Stimulated activated memory B cell treated with anti-CD40 and anti-IgM and Interleukin-4, amounts not matched to agents 10 μg/mL and 1 μg/mL and 100 μg/mL, for 72 hours (primary cell): ENCODE data around the gene DAB2.
A peak's percentile ranks its signal among the peaks of the same experiment; 100 is the strongest.
"Not testable (repeated sequence)": the region's sequence is repeated elsewhere in the genome, so short reads cannot be mapped to it uniquely, and the experiment has no call there.

Source experiments
- ATAC-seq: fragments of 150-1000 bp; cut with Tn5 transposase; 2 replicates; pipeline ENCODE4 v1.10.0; 2021
- H3K27ac Mint-ChIP-seq: one replicate; pipeline ENCODE4 v1.8.0; 2022; ENCODE audit warnings: mild to moderate bottlenecking, mixed read lengths
- H3K27me3 Mint-ChIP-seq: one replicate; pipeline ENCODE4 v1.8.0; 2022; ENCODE audit warnings: mixed read lengths
- H3K36me3 Mint-ChIP-seq: one replicate; pipeline ENCODE4 v1.8.0; 2022; ENCODE audit warnings: mixed read lengths
- H3K4me1 Mint-ChIP-seq: one replicate; pipeline ENCODE4 v1.8.0; 2022; ENCODE audit warnings: mixed read lengths
- H3K4me3 Mint-ChIP-seq: one replicate; pipeline ENCODE4 v1.8.0; 2022; ENCODE audit warnings: mild to moderate bottlenecking, moderate library complexity, mixed read lengths
- H3K9me3 Mint-ChIP-seq: one replicate; pipeline ENCODE4 v1.8.0; 2022; ENCODE audit warnings: mixed read lengths

DAB2 gene

DNA sequence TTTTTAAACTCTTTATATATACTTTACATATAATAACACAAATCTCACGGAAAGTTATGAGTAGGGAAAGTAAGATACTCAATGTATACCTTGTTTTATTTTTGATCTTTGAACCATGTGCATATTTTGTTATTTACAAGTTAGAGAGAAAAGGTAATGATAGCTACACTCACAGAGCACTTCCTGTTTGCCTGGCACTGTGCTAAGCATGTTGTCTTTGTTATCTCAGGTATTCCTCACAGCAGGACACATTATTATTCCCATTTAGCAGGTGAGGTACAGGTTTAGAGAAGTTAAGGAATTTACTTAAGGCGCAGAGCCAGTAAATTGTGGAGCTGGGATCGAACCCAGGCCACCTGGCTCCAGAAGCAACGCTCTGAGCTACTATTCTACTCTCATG, 63.5 kb downstream of the DAB2 start:
- Mint-ChIP-seq H3K36me3 (no peaks in the 10 kb centered on the region), H3K27ac (no peak overlapping the region), H3K9me3 (peaks cover 3% of the 10 kb centered on the region), H3K4me1 (peaks cover 9% of the 10 kb centered on the region), H3K4me3 (no peak overlapping the region), H3K27me3 (peaks cover 19% of the 10 kb centered on the region)
- ATAC-seq, result no peak

DNA sequence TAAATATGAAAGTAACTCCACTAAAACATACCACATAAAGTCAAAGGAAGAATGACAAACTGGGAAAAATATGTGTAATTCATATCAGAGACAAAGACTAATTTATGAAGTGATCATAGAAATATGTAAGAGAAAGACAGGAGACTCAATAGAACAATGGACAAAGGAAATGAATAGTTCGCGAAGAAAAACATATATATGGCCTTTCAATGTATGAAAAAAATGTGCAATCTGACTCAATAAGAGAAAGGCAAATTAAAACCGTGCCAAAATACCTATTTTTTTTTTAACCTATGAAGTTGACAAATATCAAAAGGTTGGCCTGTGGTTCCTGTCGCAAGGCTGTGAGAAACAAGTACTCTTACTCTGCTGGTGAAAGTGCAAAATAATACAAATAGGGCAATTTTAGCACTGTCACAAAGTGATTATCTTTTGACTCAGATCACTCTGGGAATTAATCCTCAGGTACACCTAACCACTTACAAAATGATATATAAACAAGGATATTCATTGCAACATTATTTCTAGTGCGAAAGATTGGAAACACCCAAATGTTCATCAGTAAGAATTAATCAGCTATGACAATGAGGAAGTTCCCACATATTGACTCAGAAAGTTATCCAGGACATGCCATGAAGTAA, 64.2 kb downstream of the DAB2 start:
- ATAC-seq, result no peak
- Mint-ChIP-seq H3K9me3 (peaks cover 3% of the 10 kb centered on the region), H3K4me3 (no peak overlapping the region), H3K36me3 (no peaks in the 10 kb centered on the region), H3K27ac (no peak overlapping the region), H3K27me3 (peaks cover 19% of the 10 kb centered on the region), H3K4me1 (peaks cover 9% of the 10 kb centered on the region)

- peaks cover 6% of the 10 kb centered on the region for H3K36me3 Mint-ChIP-seq
- H3K4me3 Mint-ChIP-seq, result no peak overlapping the region
- H3K4me1 Mint-ChIP-seq, result peaks cover 15% of the 10 kb centered on the region
- H3K27me3 Mint-ChIP-seq, result peaks cover 19% of the 10 kb centered on the region
- no peak for ATAC-seq
- peaks cover 16% of the 10 kb centered on the region for H3K9me3 Mint-ChIP-seq
- H3K27ac Mint-ChIP-seq, result no peak overlapping the region
Observed at GRCh38 chr5:39356263-39356662, 68.5 kb downstream of the DAB2 start.

DNA sequence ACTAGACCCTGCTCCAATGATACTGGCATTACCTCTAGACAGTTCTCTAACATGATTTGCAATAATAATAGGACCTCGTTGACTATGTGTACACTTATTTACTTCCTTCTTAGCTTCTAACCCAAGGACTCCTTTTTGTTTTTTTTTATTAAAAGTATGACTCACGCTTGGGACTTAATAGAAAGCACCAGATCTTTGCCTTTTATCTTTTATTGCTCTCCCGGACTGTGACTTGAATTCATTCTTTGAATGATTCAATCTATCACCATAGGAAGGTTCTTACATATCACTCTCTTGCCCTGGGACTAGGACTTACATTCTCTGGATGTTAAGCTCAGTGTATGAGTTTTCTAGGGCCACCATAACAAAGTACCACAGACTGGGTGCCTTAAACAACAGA, 69.5 kb downstream of the DAB2 start:
- peaks cover 19% of the 10 kb centered on the region for H3K27me3 Mint-ChIP-seq
- ATAC-seq, result no peak
- peaks cover 16% of the 10 kb centered on the region for H3K9me3 Mint-ChIP-seq
- no peak overlapping the region for H3K4me3 Mint-ChIP-seq
- no peak overlapping the region for H3K27ac Mint-ChIP-seq
- peaks cover 6% of the 10 kb centered on the region for H3K36me3 Mint-ChIP-seq
- peaks cover 6% of the 10 kb centered on the region for H3K4me1 Mint-ChIP-seq

DNA sequence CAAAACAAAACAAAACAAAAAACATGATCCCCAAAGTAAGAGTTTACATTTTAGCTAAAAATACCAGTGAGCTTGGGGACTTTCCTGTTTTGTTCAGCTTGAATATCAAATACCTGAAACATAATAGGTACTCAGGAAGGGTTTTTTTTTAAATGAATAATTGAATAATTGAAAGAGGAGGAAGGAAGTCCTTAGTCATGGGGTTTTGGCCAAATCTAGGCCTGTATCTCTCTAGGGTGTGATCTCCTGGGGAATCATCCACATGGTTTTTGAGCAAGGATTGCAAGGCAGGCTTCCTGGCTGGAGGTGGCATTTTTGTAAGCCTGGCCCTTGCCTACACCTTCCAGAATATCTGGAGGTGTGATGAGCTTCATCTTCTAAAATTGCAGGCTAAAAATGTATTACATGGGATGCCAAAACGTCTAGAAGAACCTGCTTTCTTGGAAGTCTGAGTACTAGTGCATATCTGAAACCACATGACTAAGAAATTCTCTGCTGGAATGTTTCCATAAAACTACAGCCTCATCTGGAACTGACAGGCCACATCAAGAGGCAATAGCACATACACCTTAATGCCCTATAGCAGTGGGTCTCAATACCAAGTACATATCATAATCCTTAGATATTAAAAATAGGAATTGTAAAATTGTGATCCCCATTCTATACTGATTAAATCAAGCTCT, 70.9 kb downstream of the DAB2 start:
- H3K4me3 Mint-ChIP-seq, result no peak overlapping the region
- peaks cover 5% of the 10 kb centered on the region for H3K4me1 Mint-ChIP-seq
- no peak overlapping the region for H3K27ac Mint-ChIP-seq
- peaks cover 21% of the 10 kb centered on the region for H3K9me3 Mint-ChIP-seq
- ATAC-seq, result peak; percentile 16
- peaks cover 11% of the 10 kb centered on the region for H3K27me3 Mint-ChIP-seq
- peaks cover 6% of the 10 kb centered on the region for H3K36me3 Mint-ChIP-seq

DNA sequence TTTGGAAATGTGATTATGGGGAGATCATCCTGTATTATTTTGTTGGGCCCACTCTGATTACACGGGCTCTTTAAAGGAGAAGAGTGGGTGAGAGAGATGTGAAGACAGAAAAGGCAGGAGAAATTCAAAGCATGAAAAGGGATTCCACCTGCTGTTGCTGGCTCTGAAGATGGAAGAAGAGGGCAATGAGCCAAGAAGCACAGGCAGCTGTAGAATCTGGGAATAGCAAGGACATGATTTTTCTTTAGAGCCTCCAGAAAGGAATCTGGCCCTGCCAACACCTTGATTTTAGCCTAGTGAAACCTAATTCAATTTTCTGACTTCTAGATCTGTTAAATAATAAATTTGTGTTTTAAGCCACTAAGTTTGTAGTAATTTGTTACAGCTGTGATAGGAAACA, 71.8 kb downstream of the DAB2 start:
- H3K27me3 Mint-ChIP-seq, result peaks cover 4% of the 10 kb centered on the region
- no peak for ATAC-seq
- no peak overlapping the region for H3K27ac Mint-ChIP-seq
- peaks cover 5% of the 10 kb centered on the region for H3K4me1 Mint-ChIP-seq
- peaks cover 6% of the 10 kb centered on the region for H3K36me3 Mint-ChIP-seq
- peaks cover 21% of the 10 kb centered on the region for H3K9me3 Mint-ChIP-seq
- H3K4me3 Mint-ChIP-seq, result no peak overlapping the region

GRCh38 chr5:39352170-39352569, 72.6 kb downstream of the DAB2 start:
- Mint-ChIP-seq H3K27ac (no peak overlapping the region), H3K36me3 (peaks cover 6% of the 10 kb centered on the region), H3K9me3 (peaks cover 21% of the 10 kb centered on the region), H3K4me1 (peaks cover 5% of the 10 kb centered on the region), H3K4me3 (no peak overlapping the region), H3K27me3 (no peaks in the 10 kb centered on the region)
- ATAC-seq, result no peak

DNA sequence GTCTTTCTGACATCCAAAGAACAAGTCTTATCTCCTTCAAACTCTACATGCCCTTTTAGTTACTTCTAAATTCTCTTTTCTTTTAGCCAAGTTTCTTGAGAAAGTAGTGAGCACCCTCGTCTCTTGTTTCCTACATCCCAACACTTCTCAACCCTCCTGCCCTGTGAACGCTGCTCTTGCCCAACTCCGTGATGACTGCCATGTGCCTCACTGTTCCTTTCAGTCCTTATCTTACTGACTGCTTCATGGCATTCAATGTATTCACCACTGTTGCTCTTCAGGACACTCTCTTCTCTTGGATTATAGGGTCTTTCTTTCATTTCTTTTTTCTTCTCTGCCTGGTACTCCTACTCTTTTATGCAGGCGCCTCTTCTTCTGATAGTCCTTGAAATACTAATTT, 75.3 kb downstream of the DAB2 start:
- ATAC-seq, result no peak
- H3K36me3 Mint-ChIP-seq, result peaks cover 6% of the 10 kb centered on the region
- no peak overlapping the region for H3K4me3 Mint-ChIP-seq
- no peak overlapping the region for H3K27ac Mint-ChIP-seq
- H3K4me1 Mint-ChIP-seq, result peaks cover 5% of the 10 kb centered on the region
- peaks cover 10% of the 10 kb centered on the region for H3K27me3 Mint-ChIP-seq
- H3K9me3 Mint-ChIP-seq, result peaks cover 21% of the 10 kb centered on the region

DNA sequence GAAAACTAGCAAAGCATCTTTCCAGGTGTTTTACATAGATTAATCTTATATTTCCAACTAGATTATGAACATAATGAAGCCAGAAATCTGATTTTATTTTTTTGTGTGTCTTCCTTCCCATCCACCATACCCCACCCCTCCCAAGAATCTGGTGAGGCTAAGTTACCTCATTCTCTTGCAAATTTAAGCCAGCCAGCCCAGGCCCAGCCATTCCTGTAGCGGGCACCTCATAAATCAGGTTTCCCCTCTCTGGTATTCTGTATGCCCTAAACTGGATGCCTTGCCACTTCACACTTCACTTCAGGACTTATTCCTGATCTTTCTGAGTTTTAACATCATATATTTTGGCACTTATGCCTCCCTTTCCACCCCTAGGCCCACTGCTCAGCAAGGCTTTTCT, 82.3 kb downstream of the DAB2 start:
- no peak for ATAC-seq
- no peak overlapping the region for H3K4me3 Mint-ChIP-seq
- H3K4me1 Mint-ChIP-seq, result peaks cover 5% of the 10 kb centered on the region
- peaks cover 53% of the 10 kb centered on the region for H3K27me3 Mint-ChIP-seq
- H3K36me3 Mint-ChIP-seq, result no peaks in the 10 kb centered on the region
- H3K27ac Mint-ChIP-seq, result no peak overlapping the region
- H3K9me3 Mint-ChIP-seq, result no peaks in the 10 kb centered on the region

- no peak overlapping the region for H3K27ac Mint-ChIP-seq
- H3K4me1 Mint-ChIP-seq, result peaks cover 9% of the 10 kb centered on the region
- no peak overlapping the region for H3K4me3 Mint-ChIP-seq
- H3K9me3 Mint-ChIP-seq, result no peaks in the 10 kb centered on the region
- ATAC-seq, result no peak
- H3K36me3 Mint-ChIP-seq, result no peaks in the 10 kb centered on the region
- H3K27me3 Mint-ChIP-seq, result peaks cover 53% of the 10 kb centered on the region
Observed at GRCh38 chr5:39341896-39342295, 82.9 kb downstream of the DAB2 start.

DNA sequence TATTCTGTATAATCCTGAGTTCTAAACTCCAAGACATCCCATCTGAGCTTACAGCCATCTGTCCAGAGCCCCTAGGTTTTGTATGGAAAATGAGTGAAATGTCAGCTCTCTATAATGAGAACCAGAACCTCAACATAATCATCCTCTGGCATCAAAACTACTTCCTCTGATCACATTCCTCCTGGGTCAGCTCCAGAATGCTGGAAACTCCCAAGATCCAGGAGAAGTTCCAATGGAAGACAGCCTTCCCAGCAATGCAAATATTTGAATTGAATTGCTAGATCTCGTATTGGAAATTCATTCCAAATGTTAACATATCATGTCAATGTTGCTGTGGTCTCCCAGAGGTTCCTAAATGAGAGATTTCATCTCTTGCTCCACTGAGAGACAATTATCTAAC, 84.3 kb downstream of the DAB2 start:
- no peak for ATAC-seq
- Mint-ChIP-seq H3K4me1 (peaks cover 9% of the 10 kb centered on the region), H3K27me3 (peaks cover 53% of the 10 kb centered on the region), H3K36me3 (no peaks in the 10 kb centered on the region), H3K9me3 (no peaks in the 10 kb centered on the region), H3K4me3 (no peak overlapping the region), H3K27ac (no peak overlapping the region)

DNA sequence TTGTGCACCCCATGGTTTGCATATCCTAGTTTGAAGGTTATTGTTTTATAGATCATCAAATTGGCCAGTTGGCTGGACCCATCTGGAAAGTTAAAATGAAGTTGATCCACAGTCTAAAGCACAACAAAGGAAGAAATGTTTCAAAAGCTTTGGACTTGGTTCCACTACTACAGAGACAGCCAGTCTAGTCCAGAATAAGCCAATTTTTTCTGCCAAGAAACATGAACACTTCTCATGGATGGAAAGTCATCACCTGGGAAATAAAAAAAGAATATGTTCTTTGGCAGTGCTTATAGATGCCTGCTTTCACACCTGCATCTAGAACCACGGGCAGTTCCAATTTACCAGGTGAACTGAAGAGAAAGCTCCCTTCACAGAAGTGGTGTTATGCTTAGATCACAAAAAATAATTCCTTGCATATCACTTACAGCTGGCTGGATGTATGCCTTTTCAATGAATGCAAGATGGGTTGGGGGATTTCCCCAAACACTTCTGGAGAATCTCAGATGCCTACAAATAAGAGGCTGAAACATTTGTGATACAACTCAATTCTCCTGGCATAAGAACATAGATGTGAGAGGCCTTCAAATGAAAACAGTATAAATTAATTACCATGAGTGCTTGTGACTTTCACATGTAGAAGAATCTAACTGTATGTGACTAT, 87.4 kb downstream of the DAB2 start:
- no peak overlapping the region for H3K4me3 Mint-ChIP-seq
- ATAC-seq, result no peak
- H3K4me1 Mint-ChIP-seq, result peaks cover 9% of the 10 kb centered on the region
- no peaks in the 10 kb centered on the region for H3K36me3 Mint-ChIP-seq
- peaks cover 6% of the 10 kb centered on the region for H3K9me3 Mint-ChIP-seq
- peaks cover 26% of the 10 kb centered on the region for H3K27me3 Mint-ChIP-seq
- no peak overlapping the region for H3K27ac Mint-ChIP-seq

DNA sequence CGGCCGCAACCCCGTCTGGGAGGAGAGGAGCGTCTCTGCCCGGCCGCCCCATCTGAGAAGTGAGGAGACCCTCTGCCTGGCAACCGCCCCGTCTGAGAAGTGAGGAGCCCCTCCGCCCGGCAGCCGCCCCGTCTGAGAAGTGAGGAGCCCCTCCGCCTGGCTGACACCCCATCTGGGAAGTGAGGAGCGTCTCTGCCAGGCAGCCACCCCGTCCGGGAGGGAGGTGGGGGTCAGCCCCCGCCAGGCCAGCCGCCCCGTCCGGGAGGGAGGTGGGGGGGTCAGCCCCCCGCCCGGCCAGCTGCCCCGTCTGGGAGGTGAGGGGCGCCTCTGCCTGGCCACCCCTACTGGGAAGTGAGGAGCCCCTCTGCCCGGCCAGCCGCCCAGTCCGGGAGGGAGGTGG, 90.5 kb downstream of the DAB2 start:
- not testable (repeated sequence) for ATAC-seq, H3K4me3 Mint-ChIP-seq, H3K27ac Mint-ChIP-seq, H3K36me3 Mint-ChIP-seq, H3K9me3 Mint-ChIP-seq, H3K4me1 Mint-ChIP-seq, H3K27me3 Mint-ChIP-seq

DNA sequence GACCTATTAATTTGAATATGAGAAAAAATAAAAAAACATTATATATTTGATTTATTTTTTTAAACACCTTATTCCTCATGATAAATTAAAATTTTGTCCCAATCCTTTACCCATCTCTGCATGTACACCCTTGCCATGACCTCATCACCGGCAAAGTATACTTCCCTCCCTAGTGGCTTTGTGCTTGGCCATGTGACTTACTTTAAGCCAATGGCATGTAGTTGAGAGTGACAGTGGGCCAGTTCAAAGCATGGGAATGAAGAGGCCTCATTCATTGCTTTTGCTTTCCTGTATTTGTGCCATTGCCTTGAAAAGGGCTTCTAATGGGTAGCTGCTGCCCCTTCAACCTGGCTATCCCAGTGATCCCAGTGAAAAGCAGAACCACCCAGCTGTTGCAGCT, 91.7 kb downstream of the DAB2 start:
- H3K36me3 Mint-ChIP-seq, result no peaks in the 10 kb centered on the region
- H3K4me3 Mint-ChIP-seq, result no peak overlapping the region
- H3K9me3 Mint-ChIP-seq, result peaks cover 6% of the 10 kb centered on the region
- no peaks in the 10 kb centered on the region for H3K27me3 Mint-ChIP-seq
- H3K27ac Mint-ChIP-seq, result no peak overlapping the region
- H3K4me1 Mint-ChIP-seq, result peaks cover 9% of the 10 kb centered on the region
- no peak for ATAC-seq

GRCh38 chr5:39331861-39332381, 92.9 kb downstream of the DAB2 start:
- peaks cover 6% of the 10 kb centered on the region for H3K9me3 Mint-ChIP-seq
- H3K27me3 Mint-ChIP-seq, result no peaks in the 10 kb centered on the region
- H3K36me3 Mint-ChIP-seq, result no peaks in the 10 kb centered on the region
- no peak for ATAC-seq
- H3K27ac Mint-ChIP-seq, result no peak overlapping the region
- no peaks in the 10 kb centered on the region for H3K4me1 Mint-ChIP-seq
- H3K4me3 Mint-ChIP-seq, result no peak overlapping the region

DNA sequence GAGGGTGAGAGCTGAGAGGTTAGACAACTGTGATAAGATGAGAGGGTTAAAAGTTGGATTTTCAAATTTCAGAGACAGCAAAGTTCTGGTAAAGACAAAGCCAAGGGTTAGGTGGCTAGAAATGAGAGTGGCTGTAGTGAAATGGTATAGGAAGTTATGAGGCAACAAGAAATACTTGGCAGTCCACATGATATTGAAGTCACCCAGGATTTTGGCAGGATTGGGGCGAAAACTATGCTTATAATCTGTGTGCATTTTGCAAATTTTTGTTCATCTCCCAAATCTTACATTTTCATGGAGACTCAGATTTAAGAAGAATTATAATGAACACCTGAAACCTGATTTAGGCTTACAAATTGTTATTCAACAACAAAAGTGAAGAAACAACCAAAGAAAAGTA, 96.0 kb downstream of the DAB2 start:
- H3K27me3 Mint-ChIP-seq, result no peaks in the 10 kb centered on the region

More for the DNA sequence above, 96.0 kb downstream of the DAB2 start:
- H3K4me1 Mint-ChIP-seq, result no peaks in the 10 kb centered on the region
- H3K4me3 Mint-ChIP-seq, result no peak overlapping the region
- H3K36me3 Mint-ChIP-seq, result no peaks in the 10 kb centered on the region
- peaks cover 6% of the 10 kb centered on the region for H3K9me3 Mint-ChIP-seq
- no peak for ATAC-seq
- no peak overlapping the region for H3K27ac Mint-ChIP-seq
